AG04449 (cell line): ENCODE data around the gene USP36.
"Not testable (repeated sequence)": the region's sequence is repeated elsewhere in the genome, so short reads cannot be mapped to it uniquely, and the experiment has no call there.

Experiments used
- CTCF ChIA-PET: fragments of 350-600 bp; formaldehyde crosslinking; extraction: SDS; loops from one replicate; lab custom pipeline; 2021; ENCODE audit warnings: antibody characterized with exemption; lab: Yijun Ruan, JAX
- POLR2A ChIA-PET: fragments of 400-600, 350-600 bp; formaldehyde crosslinking; extraction: SDS; loops from one replicate; lab custom pipeline; 2020; ENCODE audit warnings: antibody characterized with exemption, inconsistent platforms; lab: Yijun Ruan, JAX
- DNase-seq: peaks from one replicate; pipeline ENCODE4 v3.0.0-alpha.2; 2010; ENCODE audit warnings: low read depth, low spot score
- H3K4me3 ChIP-seq: 2 replicates; pipeline ENCODE4 v1.5.1; 2011; ENCODE audit warnings: low read depth, mild to moderate bottlenecking, control low read depth, low read length
- CTCF ChIP-seq: IDR thresholded peaks from one replicate; pipeline ENCODE4 v1.5.1; 2011; ENCODE audit warnings: mild to moderate bottlenecking, moderate library complexity, low read length, control low read depth, inconsistent platforms; ENCODE audit not compliant: insufficient read depth; ENCODE audit errors: missing control alignments

USP36 gene

GRCh38 chr17:78840780-78841611 lies at the start of gene USP36:
Gene USP36, minus strand, starts transcription at chr17:78840814. Its CDS starts 4,451 bp downstream, at chr17:78836363.
- TF ChIP-seq CTCF, result no peak
- POLR2A ChIA-PET, result interaction anchor here (1.0 kb wide), 1 partner anchor 19 kb away, joined by 3 read pairs; no protein-coding TSS in a partner anchor
- DNase-seq, result peak; percentile 91
- H3K4me3 ChIP-seq, result peak within 1 kb of the TSS; percentile 89
- CTCF ChIA-PET, result interaction anchor here (0.9 to 1.8 kb wide), 2 partner anchors 25 to 131 kb away, joined by 4 to 7 read pairs; no protein-coding TSS in a partner anchor

- CTCF ChIA-PET, result interaction anchor here (0.9 to 2.1 kb wide), 3 partner anchors 8 to 81 kb away, joined by 3 to 10 read pairs (median 4); no protein-coding TSS in a partner anchor
Measured at GRCh38 chr17:78890096-78890495, 49.5 kb upstream of the USP36 start.

GRCh38 chr17:78889531-78889930 lies 48.9 kb upstream of the USP36 start:
- H3K4me3 ChIP-seq, result no peak overlapping the region
- DNase-seq, result no peak
- POLR2A ChIA-PET, result no interaction called here
- CTCF ChIA-PET, result interaction anchor here (1.1 to 2.1 kb wide), 3 partner anchors 24 to 82 kb away, joined by 3 to 10 read pairs (median 3); no protein-coding TSS in a partner anchor
- no peak for TF ChIP-seq CTCF

More at GRCh38 chr17:78890096-78890495, 49.5 kb upstream of the USP36 start:
- H3K4me3 ChIP-seq, POLR2A ChIA-PET, DNase-seq: not testable (repeated sequence)

- no peak for DNase-seq
- H3K4me3 ChIP-seq, result no peak overlapping the region
- POLR2A ChIA-PET, result no interaction called here
- no peak for TF ChIP-seq CTCF
- CTCF ChIA-PET, result interaction anchor here (1.1 to 1.4 kb wide), 2 partner anchors 23 to 82 kb away, joined by 3 read pairs; no protein-coding TSS in a partner anchor
Measured at GRCh38 chr17:78888941-78889518, 48.4 kb upstream of the USP36 start.

- CTCF ChIA-PET, result interaction anchor here (0.7 to 1.2 kb wide), 4 partner anchors 9 to 87 kb away, joined by 3 to 4 read pairs (median 4); no protein-coding TSS in a partner anchor
- POLR2A ChIA-PET, result interaction anchor here (0.6 to 0.7 kb wide), 2 partner anchors 9 to 11 kb away, joined by 3 read pairs; no protein-coding TSS in a partner anchor
- no peak for DNase-seq
- no peak overlapping the region for H3K4me3 ChIP-seq
- no peak for TF ChIP-seq CTCF
Measured at GRCh38 chr17:78886954-78887353, 46.3 kb upstream of the USP36 start.

- H3K4me3 ChIP-seq, result no peak overlapping the region
- DNase-seq, result no peak
- CTCF ChIA-PET, result interaction anchor here (0.7 to 6.4 kb wide), 3 partner anchors 16 to 85 kb away, joined by 3 to 26 read pairs (median 15); no protein-coding TSS in a partner anchor
- POLR2A ChIA-PET, result no interaction called here
- no peak for TF ChIP-seq CTCF
Measured at GRCh38 chr17:78885956-78886355, 45.3 kb upstream of the USP36 start.
